ENCODE results near the gene SIRPA.

The SIRPA gene

GRCh38 chr20:1934721-1935573 lies 39.7 kb downstream of the SIRPA start:
- DNase-seq = no peak

- DNase-seq = no peak
Observed at GRCh38 chr20:1935696-1936366, 40.6 kb downstream of the SIRPA start.

GRCh38 chr20:1937316-1937976 lies 42.2 kb downstream of the SIRPA start:
- DNase-seq = no peak

- DNase-seq = no peak
Observed at GRCh38 chr20:1938464-1939269, 43.5 kb downstream of the SIRPA start.

- DNase-seq = no peak
Observed at GRCh38 chr20:1939270-1939595, 44.0 kb downstream of the SIRPA start.

- no peak for DNase-seq
Observed at GRCh38 chr20:1940581-1940980, 45.4 kb downstream of the SIRPA start.

GRCh38 chr20:1941226-1941625 lies 46.0 kb downstream of the SIRPA start:
- no peak for DNase-seq

- no peak for DNase-seq
Observed at GRCh38 chr20:1942061-1942460, 46.9 kb downstream of the SIRPA start.

- no peak for DNase-seq
Observed at GRCh38 chr20:1942486-1943274, 47.5 kb downstream of the SIRPA start.

GRCh38 chr20:1943275-1944002 lies 48.2 kb downstream of the SIRPA start:
- DNase-seq = no peak

- no peak for DNase-seq
Observed at GRCh38 chr20:1944345-1945091, 49.3 kb downstream of the SIRPA start.

GRCh38 chr20:1945134-1945618 lies 50.0 kb downstream of the SIRPA start:
- no peak for DNase-seq

GRCh38 chr20:1945660-1946059 lies 50.5 kb downstream of the SIRPA start:
- DNase-seq = no peak

- no peak for DNase-seq
Observed at GRCh38 chr20:1946442-1946761, 51.2 kb downstream of the SIRPA start.

- no peak for DNase-seq
Observed at GRCh38 chr20:1946762-1947534, 51.7 kb downstream of the SIRPA start.

GRCh38 chr20:1947535-1947846 lies 52.3 kb downstream of the SIRPA start:
- DNase-seq = no peak

- no peak for DNase-seq
Observed at GRCh38 chr20:1949347-1950100, 54.3 kb downstream of the SIRPA start.

GRCh38 chr20:1950836-1951235 lies 55.6 kb downstream of the SIRPA start:
- no peak for DNase-seq

- DNase-seq = no peak
Observed at GRCh38 chr20:1951436-1952115, 56.4 kb downstream of the SIRPA start.

Measured in activated CD4-positive, CD25-positive, alpha-beta regulatory T cell (primary cell).